Stimulated activated CD4-positive, alpha-beta T cell treated with anti-CD3 and anti-CD28 coated beads, Interleukin-4, amount 100 ng/mL, for 4 hours (primary cell): ENCODE measurements around the gene SPACDR.
A peak's percentile ranks its signal among the peaks of the same experiment; 100 is the strongest.

Experiments used
- DNase-seq, 2 experiments: peaks; one replicate each; pipeline ENCODE4 v3.0.0-alpha.2; 2020

Gene SPACDR

DNA sequence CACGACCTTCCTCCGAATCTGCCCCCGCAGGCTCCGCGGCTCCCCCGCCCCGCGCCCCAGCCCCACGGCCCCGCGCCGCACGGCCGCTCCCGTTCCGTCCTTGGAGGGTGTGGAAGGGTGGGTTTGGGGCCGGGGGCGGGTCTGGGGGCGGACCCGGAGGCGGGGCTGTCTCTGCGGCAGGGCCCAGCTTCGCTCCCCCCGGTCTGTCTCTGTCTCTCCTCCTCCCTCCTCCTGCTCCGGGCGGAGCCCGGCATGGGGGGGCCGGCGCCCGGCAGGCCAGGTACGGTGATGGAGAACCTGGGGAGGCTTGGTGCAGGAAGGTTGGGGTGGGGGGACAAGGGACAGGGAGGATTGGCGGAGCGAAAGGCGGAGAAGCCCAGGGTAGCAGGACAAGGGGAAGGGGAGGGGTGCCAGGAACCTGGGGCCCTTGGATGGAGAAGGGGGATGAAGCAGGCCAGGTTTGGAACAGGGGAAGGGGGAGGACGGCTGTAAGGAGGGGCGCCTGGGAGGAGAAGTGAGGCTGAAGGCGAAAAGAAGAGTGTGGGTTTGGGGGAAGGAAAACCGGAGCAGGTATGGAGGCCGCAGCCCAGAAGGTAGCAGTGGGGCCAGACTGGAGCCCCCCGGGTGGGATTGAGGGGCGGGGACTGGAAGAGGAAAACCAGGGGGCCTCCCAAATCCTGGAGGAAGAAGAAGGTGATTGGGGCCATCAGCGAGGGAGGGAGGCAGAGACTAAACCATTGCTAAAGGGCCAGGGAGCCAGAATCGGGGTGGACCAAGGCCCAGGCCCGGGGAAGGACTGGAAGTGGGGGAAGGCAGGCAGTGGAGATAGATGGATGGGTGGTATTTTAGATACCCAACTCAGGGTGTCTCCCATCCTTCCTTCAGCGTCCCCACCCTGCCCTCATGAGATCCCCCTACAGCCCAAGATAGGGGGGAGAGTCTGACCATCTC is 19.9 kb upstream of the SPACDR start, which contains the start of gene NYAP1:
NYAP1 (plus strand) TSS at position 206 of the 951 bp plus-strand sequence. CDS start 1,385 bp downstream, outside the sequence.
- DNase-seq: peak; percentile 44 to 54

DNA sequence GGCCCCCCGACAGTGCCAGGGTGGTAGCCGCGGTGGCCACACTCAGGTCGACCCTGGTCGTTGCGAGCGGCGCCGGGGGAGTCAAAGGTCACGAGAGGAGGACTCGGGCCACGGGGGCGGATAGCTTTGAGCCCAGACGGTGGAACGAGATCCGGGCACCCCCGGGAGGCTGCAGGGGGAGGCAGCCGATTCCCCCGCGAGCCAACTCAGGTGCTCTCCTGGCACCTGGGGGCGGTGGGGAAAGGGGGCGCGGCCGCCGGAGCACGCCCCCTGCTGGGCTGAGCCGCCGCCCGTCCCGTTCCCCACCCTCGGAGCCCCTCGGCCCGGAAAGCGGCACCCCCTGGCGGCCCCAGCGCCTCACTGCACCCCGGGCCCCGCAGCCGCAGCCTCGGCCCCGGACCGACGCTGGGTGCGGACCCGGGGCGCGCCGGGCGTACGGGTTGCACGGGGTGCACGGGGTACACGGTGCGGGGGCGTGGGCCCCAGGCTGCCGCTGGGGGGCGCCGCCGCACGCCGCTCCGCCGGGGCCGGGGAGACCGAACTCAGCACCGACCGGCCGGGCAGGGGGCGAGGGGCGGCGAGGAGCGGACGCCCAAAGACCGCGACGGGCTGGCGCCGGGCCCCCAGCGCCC is 19.1 kb upstream of the SPACDR start:
- peak; percentile 74 to 83 for DNase-seq

DNA sequence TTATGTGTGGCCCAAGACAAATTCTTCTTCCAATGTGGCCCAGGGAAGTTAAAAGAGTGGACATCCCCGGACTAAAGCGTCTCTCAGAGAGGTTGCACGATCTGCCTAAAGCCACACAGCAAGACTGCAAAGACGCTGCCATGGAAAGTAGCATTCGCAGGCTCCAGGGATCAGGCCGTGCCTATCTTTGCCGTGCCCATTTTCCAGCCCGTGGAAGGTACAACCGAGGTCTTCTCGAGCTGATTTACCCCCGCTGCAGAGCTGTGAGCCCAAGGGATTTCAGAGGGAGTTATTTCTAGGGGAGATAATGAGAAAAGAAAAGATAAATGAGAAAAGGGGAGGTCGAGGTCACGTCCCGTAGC is 18.6 kb upstream of the SPACDR start:
- no peak for DNase-seq

DNA sequence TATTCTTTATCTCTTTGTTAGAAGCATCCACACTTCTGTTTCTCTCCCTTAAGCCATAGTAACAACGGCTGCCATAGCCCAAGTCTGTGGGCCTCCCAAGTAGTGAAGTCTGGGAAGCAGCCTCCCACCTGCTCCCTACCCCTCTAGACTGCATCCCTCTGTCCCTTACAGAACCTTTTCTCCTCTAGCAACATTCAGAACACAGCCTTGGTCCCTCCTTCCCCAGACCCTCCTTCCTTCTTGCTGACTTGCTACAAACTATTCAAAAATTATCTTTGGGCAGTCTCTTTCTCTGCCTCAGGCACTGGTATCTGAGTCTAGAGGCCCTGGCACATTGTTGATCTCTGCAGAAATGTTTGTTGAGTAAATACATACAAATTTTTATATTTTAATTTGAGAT is 17.4 kb upstream of the SPACDR start:
- DNase-seq: no peak

DNA sequence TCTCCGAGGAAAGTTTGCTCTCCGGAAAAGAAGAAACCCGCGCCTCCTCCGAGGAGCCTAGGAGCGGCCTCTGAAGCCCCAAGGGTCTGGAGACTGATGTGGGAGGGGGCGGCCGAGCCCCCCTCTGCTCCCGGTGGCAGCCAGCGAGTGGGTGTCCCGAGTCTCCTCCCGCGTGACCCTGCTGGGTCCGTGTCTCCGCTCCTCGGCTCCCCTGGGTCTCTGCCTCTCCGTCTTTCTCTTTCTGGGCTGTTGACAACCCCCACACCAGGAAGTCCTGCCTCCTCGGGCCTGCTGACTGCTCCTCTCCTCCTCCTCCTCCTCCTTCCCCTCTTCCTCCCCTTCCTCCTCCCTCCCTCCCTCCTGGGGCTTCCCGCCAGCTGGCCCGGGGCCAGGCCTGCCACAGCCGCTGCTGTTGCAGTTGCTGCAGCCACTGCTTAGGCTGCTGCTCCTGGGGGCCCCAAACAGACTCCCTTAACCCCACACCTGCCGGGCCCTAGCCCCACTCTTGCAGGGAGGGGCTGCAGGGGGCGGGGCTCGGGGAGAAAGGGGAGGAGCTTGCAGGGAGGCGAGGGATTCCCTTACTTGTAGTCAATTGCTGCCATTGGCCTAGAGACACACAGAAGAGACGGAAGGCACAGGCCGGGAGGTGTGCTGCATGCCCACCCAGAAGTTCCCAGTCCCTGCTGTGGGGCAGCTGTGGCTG is 15.0 kb upstream of the SPACDR start, which contains the start of gene TSC22D4:
TSC22D4 (minus strand) TSS at position 257 of the 703 bp plus-strand sequence. CDS start 1,176 bp downstream, outside the sequence.
- peak; percentile 81 to 90 for DNase-seq

DNA sequence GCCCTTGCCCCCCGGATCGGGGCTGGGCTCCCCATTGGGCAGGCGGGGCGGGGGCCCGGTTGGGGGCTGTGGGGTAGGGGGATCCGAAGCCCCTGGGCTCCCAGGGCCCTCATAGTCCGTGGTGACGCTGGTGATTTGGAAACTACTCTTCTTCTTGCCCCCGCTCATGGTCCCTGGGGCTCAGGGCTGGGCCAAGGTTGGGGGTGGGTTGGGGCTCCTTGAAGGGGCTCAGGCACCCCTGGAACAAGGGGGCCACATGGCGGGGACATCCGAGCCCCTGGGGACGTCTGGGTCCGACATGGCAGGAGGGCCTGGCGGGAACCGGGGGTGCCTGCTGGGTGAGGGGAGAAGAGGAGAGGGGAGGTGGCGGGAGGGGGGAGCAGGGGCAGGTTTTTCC is 13.8 kb upstream of the SPACDR start:
- no peak for DNase-seq

DNA sequence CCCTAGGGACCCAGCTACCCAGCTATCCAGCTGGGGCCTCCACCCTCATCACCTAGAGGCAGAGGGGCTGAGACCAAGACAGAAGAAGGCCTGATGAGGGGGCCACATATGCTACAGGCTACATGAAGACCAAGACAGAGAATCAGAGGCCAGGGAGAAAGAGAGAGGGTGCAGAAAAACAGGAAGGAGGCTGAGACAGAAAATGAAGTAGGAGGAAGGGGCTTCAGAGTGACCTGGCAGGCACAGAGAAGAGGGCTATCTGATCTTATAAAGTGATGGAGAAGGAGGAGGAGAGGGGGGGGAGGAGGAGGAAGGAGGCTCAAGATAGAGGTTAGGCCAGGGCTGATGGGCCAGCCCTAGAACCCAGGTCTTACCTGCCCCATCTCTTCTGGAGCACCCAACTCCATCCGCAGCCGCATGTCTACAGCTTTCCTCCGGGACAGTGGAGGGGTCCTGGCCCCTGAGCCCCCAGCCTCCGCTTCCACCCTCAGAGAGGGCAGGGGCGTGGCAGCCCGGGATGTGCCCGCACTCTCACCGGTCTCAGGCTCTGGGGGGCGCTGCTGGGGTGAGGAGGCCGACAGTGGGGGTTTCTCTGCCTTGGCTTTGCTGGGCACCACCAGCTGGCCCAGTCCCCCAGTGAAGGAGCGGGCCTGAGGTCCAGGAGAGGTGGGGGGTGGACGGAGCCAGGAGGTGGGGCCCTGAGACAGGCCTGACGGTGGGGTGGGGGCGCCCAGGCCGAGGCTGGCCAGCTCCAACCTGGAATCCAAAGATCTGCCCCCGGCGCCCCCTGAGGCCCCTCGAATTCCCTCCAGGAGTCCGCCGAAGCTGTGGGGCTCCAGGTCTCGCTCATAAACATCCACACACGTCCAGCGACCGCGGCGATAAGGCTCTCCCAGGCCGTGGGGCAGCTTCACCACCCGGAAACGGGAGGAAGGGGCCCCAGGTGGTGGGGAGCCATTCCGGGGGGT is 13.1 kb upstream of the SPACDR start:
- peak in 1 of 2 experiments; percentile 26 for DNase-seq

DNA sequence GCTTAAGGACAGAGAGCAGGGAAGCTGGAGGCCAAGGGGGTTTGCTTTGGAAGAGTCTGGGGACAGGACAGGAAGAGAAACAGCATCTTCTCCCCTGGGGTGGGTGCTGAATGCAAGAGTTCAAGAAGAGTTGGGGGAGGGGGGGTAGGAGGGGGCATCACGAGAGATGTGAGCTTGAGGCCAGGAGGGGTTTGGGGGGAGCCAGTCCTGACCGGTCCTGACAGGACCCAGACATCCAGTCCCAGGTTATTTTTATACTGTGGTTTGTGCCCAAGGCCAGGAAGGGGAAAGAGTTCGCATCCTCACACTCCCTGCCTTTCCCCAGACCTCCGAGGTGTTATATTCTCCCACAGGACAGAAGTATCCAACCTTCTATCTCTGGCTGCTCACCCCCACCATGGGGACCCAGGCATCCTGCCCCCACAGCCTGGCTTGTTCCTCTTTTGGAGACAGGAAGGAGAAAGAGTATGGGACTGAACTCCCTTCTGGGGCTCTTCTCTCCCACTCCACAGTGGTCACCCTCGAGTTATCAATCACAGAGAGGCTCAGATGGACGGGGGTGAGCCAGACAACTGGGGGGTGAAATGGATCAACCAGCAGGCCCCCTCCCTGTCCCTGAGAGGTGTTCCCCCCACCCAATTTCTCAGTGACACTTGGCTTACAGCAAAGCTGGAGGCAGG is 12.2 kb upstream of the SPACDR start:
- DNase-seq: no peak

DNA sequence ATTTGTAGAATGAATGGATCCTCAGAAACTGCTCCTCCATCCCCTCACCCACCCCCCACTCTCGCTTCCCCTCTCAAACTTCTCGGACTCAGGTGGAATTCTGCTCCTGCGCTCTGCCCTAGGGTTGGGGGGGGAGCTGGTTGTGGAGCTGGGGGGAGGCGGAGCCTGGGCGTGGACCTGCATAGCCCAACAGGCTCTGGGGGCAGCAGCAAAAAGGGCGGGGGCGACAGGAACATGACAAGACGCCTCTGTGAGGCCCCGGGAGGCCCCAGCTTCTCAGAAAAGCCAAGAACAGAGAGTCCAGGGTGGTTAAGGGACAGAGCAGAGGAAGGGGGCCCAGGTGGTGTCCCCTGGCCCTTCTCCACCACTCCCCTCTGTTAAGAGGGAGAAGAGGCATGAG is 11.5 kb upstream of the SPACDR start:
- DNase-seq: peak; percentile 24 to 26

DNA sequence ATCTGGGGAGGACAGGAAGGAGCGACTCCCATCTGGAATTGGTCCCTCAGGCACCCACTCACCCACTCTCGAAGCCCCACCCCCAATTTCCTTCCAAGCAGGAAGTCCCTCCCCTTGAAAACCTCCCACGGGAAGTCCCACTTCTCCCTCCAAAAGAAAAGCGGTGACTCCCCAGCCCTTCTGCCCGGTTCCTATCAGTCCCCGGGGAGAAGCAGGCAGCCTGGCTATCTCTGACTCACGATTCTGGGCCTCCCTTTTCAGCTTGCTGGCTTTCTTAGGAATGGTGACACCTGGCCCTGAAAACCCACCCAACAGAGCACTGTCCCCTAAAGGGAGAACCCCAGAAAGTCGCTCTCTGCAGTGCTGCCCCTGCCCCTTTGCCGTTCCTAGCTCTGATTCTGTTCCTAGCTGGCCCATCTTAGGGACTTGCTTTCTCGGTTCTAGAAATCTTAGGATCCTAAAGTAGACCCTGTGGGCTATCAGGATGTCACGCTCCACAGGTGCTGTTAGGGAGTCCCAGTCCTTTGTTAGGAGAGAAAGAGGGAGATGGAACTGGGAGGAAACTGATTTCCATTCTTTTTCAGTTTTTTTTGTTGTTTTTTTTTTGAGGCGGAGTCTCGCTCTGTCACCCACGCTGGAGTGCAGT is 8.9 kb upstream of the SPACDR start:
- no peak for DNase-seq

DNA sequence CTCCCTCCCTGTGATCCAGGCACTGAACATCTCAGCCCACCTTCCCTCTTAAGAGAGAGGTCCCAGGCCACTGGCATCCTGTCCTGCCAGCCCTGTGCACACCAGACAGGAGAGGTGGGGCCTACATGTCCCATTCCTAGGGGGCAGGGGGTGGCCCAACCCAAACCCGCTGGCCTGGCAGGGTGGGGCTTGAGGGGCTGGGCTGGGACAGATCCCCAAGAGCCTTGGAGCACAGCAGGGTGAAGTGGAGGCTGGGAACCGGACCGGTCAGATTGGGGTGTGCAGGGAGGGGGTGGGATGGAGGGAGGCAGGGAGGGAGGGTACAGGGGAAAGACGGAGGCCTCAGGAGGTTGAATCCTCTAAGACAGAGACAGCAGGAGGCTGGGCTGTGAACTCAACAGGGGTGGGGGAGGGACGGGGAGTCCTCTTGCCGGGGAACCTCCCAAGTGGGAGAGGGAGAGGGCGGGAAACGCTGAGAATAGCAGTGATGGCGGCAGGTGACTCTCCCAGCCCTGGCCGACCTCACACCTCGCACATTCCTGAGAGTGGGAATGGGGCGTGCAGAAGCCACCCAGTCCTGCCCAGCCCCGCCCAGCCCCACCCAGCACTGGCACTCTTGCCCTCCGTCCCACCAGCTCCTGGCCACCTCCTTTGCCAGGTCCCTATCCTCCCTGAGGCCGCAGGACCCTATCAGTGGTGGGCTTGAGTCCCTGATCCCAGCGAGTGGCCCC is 8.2 kb upstream of the SPACDR start:
- no peak for DNase-seq

DNA sequence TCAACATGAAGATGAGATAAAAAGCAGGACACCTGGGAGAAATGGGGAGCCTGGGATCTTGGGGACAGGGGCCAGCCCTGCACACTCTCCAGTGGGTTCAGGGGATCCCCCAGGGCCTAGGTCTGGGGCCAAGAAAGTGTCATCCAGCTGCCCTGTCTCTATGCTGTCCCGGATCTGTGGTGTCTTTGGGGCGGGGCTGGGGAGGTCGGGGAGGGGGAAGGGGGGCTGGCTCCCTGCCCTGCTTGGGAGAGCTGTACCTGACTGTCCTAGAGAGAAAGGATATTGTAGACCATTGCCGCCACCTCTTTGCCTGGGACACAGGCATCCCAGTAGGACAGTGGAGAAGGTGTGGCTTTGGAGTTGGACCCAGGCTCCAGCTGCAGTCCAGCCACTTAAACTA is 7.0 kb upstream of the SPACDR start:
- no peak for DNase-seq

DNA sequence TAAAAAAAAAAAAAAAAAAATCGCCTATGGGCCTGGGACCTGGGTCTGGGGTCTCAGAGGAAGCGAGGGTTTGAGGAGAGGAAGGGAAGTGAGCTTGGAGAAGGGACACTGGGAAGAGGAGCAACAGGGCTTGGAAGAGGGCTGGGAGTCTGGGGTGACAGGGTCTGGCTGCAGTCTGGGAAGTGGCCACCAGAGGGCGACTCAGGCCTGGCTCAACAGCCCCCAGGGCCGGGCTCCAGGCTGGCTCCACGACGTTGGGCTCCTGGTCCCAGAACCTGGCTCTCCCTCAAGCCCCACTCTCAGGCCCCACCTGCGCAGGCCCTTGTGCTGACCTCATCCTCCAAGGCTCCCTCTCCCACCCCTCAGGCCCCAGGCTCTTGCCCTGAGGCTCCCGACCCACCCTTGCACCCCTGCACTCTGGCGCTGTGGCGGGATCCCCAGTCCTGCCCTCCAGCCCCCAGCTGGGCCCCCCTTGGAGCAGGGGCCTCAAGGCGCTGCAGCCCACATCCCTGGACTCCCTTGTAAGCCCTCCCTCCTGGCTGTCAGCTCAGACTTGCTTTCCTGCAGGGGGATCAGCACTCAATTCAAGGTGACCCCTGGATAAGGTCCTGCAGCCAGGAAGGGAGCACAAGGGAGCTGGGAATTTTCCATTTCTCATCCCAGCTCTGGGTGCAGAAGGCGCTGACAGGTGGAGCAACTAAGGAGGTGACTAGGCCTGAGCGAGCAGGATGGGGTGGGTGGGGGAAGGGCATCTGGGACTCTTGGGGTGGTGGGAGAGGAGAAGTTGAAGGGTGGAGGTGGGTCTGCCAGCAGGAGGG is 5.4 kb upstream of the SPACDR start:
- DNase-seq: peak; percentile 70 to 87

DNA sequence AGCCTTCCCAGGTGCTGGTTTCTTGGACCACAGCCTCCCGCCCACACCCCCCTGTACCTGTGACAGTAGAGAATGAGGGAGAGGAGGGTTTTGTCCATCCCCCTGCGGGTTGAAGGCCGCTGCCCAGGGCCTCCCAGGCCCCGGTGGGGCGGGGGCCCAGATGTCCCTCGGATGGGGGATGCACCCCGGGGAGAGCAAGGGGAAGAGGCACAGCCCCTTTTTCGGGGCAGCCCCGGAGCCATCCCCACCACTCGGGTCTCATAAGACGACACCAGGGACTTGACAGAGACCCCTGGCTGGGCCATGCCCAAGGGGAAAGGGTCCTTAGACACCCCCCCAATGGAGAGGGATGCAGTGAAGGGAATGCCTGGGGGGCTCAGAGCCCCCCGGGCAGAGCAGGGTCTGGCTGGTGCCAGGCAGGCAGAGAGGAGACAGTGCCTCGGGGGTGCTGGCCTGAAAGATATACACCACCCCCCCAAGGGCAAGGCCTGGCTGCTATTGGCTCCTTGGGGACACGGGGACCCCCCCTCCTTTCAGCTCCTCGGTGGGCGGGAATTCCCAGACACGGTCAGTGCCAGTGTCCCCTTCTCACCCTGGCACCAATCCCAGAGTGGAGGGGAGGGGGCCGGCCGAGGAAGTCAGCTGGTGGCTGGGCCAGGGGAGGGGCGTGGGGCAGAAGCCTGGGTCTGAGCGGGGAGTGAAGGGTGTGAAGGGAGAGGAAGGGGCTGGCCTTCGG is 3.7 kb upstream of the SPACDR start:
- no peak for DNase-seq

DNA sequence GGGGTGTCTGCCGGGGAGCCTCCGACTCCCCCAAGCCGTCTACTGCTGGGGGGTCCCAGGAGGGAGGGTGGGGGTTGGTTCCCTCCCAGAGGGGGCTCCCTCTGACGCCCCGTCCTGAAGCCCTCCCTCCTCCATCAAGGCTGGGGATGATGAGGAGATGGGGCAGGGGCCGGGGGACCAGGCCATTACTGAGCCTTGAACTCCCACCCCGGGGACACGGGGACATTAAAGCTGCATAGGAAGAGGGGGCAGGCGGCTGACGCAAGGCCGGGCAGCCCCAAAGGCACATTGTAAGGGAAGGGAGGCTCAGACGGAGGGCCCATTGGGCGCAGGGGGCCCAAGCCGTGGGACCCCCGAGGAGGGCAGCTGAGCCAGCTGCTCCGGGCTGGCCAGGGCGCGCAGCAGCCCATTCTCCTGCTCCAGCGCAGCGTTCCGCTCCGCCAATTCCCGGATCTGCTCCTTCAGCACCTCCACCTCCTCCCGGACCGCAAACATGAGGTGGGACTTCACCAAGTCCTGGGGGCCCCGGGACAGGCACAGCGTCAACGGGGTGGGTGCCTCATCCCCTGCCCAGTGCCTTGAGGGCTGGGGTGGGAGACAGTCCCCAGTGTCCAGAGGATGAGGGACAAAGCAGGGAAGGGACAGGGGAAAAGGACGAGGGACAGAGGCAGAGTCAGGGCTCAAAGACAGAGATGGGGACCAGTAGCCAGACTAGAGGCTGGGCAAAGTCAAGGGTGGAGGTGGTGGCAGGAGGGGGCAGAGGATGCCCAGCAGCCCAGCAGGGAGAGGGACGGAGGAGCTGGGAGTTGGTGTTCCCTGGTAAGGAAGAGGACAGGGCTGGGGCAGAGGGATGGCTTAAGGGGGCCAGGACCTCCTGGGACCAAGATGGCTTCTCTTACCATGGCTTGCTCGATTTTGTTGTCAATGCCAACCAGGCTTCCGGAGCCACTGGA is 2.9 kb upstream of the SPACDR start:
- DNase-seq: no peak

DNA sequence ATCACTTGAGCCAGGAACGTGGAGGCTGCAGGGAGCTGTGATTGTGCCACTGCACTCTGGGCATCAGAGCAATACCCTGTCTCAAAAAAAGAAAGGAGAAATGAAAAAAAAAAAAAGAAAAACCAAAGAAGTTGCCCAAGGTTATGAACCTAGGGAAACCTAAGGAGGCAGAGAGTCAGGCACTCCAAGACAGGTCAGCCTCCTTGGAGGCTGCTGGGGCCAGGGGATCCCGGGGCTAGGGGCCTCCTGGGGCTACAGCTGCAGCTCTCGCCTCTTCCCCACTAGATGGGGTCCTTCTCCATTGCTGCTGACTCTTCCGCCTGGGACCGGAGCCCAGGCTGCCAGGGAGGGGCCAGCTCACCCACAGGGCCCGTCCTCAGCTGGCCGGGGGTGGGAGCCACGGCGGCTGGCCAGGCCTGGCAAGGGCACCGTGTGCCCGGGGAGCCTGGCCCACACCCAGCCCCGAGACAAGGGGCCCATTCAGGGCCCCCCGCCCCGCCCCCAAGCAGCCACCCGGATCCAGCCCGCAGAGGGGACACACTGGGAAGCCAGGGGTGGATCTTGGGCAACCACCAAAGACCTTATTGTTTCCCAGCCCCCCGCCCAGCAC is 1.7 kb upstream of the SPACDR start:
- DNase-seq: no peak

DNA sequence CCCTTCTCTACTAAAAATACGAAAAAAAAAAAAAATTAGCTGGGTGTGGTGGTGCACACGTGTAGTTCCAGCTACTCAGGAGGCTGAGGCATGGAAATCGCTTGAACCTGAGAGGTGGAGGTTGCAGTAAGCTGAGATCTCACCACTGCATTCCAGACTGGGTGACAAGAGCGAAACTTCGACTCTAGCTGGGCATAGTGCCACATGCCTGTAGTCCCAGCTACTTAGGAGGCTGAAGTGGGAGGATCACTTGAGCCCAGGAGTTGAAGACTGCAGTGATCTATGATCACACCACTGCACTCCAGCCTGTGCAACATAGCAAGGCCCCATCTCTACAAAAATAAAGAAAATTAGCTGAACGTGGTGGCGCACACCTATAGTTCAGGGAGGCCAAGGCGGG is 1.2 kb upstream of the SPACDR start:
- no peak for DNase-seq
